ENCODE results near the gene ERC2.
"Not testable (repeated sequence)": the region's sequence is repeated elsewhere in the genome, so short reads cannot be mapped to it uniquely, and the experiment has no call there.

ERC2 gene

DNA sequence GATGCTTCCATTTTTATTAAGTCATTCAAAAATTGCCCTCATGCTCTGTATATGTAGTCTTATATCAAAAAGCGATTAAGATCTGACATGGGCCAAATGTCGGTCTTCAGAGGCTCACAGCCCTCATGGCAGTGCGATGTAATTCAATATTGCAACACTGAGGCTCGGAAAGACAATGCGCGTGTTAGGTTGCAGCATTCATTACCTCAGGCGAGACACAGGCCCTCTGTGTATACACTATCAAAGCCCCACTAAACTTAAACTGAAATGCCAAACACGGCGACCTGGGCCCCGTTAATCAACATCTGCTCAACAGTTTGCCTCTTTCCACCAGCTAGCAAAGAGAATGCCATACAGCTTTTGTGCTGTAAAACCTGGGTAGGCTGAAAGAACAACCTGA is 413.4 kb downstream of the ERC2 start:
- FAIRE-seq, result no peak

DNA sequence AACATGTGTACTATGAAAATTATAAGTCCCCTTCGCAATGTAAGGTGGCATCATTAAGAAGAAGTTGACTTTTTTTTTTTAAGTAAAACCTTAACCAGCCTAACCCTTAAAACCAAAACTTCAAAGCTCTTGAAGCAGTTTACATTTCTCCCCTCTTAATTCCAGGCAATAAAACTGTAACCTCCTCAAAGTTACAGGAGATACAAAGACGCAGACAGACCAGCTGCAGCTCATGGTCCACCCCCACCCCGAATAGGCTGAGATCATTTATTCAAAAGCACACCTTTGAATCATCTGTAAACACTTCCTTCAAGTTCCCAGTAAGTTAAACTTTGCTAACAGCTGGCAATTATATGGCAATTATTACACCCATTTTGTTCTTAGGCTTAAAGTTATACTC is 414.5 kb downstream of the ERC2 start:
- FAIRE-seq, result no peak

DNA sequence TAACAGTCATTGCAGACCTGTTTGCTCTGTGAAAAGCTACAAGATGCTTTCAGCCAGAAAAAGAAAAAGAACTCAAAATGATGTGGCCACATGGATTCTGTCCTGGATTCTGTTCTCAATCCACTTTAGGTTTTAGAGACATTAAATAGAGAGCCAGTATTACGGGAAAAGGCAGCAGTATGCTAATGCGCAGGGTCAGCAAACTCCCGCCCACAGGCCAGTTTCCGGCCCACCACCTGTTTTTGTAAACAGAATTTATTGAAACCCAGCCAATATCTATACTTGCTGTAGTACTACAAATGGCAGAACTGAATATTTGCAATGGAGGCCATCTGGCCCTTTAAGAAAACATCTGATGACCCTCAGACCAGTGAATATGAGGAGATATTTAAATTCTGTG is 416.1 kb downstream of the ERC2 start:
- FAIRE-seq, result no peak

DNA sequence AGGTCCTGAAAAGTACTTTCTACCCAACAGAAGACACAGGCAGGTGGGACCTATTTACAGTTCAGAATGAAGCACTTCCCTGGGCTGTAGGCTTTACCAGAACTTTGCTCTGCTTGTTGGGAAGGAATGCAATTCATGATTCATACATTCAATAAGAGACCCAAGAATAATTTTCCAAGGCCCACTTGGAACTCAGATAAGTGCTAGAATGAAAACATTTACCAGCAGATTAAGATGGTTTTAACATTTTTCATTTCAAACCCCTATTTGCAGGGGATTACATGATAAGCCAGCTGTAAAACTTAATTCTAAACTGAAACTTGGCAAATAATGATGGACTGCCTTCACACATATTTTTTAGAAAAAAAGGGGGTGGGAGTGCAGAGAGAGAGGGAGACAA is 417.2 kb downstream of the ERC2 start:
- FAIRE-seq, result no peak

DNA sequence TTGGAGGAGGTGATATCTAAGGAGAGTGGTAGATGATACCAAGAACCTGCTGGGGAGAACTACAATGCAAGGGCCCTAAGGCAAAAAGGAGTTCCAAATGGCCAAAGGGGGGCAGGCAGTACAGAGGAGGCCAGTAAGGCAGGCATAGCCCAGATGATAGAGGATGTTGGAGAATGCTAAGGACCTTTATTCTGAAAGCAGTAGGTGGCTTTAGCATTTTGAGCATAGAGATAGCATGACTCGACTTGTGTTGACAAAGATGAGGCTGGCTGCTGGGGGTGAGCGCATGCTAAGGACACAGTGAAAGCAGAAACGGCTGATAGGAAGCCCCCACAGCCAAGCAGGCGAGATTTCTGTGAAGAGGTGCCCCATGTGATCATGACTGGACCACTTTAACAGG is 419.3 kb downstream of the ERC2 start:
- FAIRE-seq, result no peak

DNA sequence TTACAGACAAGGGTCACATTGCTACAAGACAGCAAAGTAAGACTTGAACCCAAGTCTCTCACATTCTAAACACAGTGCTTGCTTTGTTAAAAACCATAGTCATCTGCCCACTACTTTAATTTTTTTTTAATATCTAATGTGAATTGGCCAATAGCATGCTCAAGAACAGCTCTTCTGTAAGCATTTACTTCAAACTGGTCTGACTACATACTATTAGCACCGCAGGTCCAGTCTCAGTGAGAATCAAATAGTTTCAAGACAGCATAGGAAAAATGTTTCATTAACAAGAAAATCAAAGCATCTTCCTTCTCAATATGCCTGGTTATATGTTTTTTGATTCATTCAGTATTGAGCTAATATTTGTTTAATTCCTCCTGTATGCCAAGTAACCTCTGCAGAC is 419.9 kb downstream of the ERC2 start:
- no peak for FAIRE-seq

DNA sequence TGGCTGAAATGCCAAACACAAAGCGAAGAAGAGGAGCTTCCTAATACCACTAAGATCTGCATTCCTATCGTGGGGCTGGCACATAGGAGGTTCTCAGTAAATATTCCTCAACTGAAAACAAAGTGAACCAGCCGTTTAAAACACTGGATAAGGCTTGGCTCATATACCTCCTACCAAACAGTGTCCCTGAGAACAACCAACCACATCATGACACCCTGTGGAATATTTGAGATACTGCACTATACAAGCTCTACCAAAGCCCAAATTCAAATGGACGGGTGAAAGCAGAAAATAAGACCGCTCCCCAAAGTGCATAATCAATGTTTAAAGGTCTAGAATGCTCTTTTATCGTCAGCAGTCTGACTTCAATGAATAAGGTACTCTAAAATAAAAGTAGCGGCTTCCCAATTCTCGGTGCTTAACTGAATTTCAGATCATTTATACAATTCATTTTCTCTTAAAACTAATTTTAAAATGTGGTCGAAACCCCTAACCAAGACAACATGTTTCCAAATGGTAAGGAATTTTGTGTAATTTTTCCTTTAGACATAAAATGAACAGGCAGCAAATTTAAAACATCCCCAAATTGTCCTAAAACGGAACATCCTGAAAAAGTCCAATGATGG is 425.8 kb downstream of the ERC2 start:
- no peak for FAIRE-seq

DNA sequence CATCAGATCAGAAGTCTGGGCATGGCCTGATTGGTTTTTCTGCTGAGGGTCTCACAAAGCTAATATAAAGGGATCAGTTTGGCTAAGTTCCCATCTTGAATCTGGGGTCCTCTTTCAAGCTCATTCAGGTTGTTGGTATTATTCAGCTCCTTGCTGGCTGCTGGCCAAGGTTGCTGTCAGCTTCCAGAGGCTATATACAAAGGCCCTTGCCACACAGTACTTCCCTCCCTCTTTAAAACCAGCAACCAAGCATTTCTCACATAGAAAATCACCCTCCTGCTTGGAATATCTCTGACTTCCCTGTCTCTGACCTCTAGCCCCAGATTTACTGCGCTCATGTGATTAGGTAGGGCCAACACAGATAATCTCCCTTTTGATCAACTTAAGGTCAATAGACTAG is 442.9 kb downstream of the ERC2 start:
- no peak for FAIRE-seq

DNA sequence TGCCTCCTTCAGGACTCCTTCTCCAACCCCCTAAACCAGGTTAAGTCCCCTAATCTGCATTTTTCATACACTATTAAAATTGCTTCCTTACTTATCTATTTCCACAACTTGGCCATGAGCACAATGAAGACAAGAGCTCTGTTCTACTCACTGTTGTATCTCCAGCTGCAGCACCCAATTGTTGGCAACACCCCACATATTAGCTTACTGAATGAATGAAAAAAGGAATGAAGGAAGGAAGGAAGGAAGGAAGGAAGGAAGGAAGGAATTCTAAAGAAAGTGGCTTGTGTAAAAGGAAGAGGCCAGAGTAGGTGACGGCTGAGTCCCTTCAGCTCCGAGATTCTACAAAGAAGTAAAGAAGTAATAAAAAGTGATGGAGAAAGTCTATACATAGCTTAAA is 444.7 kb downstream of the ERC2 start:
- no peak for FAIRE-seq

DNA sequence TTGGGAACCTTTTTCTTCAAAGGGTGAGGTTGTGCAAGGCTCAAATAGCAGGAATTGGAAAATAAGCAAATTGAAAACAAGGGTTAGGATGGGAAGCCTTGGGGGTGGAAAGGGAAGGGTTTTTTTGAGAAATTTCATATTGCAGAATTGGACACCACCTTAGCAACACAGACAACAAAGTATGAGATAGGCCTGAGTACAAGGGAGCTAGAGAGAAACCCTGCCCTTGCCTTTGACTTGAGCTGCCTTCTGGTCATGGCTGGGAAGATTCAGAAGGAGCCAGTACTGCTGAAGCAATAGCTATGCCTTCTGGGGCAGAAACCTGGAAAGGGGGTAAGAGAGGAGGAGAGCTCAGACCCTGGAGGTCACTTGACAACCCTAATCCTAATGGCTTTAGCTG is 445.6 kb downstream of the ERC2 start:
- FAIRE-seq, result no peak

DNA sequence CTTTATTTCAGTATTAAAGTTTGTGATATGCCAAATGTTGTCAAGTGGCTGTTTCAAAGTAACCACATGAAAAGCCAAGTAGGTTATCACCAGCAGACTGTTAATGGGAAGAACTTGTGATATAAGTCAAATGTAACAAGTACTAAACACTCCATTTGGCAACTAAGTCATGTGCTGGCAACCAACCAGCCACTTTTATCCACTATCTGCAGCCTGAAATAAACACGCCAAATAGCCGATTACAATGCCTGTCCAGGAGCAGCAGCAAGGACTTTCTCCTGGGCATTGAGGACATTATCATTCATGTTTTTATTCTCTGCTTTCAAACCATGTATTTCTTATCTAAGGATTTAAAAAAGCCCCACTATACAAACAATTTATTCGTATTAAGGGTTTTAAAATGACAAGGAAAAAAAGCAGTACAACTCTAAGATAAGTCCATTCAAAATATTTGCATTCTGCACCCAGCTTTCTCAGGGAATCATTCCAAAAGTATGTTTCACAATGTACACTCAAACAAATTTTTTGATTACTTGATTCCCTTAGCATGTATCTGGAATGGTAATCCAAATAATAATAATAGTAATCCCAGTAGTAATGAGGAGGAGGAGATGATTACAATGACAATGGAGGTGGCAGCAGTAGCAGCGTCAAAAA is 448.6 kb downstream of the ERC2 start:
- FAIRE-seq, result no peak

DNA sequence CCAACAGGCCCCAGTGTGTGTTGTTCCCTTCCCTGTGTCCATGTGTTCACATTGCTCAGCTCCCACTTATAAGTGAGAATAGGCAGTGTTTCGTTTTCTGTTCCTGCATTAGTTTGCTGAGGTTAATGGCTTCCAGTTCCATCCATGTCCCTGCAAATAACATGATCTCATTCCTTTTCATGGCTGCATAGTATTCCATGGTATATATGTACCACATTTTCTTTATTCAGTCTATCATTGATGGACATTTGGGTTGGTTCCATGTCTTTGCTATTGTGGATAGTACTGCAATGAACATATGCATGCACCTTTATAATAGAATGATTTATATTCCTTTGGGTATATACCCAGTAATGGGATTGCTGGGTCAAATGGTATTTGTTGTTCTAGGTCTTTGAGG is 452.9 kb downstream of the ERC2 start:
- not testable (repeated sequence) for FAIRE-seq

DNA sequence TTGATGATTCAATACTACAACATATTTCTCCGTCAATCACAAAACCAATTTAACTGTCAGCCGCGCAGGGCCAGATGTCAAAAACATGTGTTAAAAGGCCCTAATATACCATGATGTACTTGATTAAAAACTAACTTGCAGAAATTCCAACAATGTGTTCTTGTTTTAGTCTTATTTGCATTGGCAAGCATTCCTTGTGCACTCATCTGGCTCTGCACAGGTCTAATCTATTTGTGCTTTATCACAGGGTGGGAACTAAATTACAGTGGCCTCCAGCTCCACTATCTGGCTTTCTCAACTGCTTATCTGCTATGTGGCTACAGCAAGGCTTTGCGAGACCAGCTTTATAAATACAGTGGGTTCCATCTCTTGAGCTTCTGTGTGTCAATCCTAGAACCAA is 455.5 kb downstream of the ERC2 start:
- no peak for FAIRE-seq

DNA sequence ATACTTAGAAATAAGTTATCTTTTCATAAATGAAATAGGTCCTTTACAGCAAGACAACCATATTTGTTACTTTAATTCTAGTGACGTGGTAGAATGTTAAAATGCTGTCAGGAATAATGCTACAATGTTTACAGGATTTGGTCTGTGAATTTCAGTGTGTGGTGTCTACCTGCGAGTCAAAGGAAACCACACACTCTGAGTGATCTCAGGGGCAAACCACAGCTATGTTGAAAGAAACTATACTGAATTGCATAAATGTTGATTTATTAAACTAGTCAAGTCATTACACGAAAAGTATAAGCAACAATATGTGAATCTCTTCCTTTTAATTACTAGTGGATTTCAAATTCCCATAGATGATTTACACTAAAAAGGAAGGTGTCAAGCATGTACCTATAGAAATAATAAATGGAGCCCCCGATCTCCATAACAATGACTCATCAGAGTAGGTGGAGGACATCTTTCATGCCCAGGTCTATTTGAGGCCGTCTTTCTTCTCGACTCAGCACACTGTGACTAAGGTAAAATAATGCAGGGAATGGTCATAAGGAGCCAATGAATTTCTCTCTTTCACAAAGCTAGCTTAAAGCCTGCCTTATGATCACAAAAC is 463.0 kb downstream of the ERC2 start:
- no peak for FAIRE-seq

DNA sequence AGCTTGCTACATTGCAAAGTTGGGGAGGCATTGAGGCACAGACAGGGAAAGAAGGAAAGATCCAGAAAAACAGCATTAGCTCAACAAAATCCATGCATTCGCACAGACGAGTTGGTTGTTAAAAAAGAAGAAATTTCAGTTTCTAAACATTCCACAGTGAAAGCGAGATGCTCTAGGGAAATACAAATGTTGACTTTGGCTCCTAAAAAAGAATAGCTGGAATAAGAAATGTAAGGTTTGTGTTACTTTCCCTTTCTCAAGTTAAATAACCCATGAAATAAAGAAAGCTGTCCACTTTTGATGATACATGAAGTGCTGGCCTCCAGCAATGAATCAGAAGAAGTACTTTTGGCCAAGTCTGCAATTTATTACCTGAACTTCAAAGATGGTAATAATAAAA is 465.1 kb downstream of the ERC2 start:
- FAIRE-seq, result no peak

DNA sequence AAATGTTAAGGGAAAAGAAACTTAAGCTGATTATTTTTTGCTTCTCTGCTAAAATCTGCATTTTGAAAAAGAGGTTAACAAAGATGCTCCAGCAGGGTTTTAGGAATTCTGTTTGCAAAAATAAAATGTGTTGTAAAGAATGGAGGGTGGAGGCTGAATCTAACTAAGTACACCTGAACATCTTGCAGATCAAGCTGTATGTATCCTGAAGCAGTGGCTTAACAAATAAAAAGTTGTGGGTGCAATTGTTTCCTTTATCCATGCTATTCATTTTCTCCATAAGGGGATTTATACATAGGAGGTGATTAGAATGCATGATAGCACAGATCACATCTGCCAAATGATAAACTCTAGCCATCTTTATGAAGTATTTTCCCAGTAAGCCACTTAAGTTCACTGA is 466.3 kb downstream of the ERC2 start:
- FAIRE-seq, result no peak

DNA sequence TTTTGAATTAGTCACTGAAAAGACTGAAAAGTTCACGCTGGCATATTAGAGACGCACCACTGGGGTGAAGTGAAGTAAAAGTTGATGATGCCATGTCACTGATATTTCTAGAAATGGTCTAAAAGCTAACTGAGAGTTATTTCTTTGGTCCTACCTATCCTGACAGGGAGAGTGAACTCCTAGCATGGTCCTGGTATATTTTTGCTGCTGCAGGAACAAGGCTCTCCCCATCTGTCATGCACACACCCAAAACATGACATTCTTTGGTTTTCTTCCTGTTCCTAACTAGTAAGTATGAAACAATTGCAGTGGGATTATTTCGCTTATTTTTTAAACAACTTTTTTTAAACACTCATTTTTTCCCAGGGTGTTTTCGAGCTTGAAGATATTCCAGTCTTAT is 466.7 kb downstream of the ERC2 start:
- FAIRE-seq, result no peak

DNA sequence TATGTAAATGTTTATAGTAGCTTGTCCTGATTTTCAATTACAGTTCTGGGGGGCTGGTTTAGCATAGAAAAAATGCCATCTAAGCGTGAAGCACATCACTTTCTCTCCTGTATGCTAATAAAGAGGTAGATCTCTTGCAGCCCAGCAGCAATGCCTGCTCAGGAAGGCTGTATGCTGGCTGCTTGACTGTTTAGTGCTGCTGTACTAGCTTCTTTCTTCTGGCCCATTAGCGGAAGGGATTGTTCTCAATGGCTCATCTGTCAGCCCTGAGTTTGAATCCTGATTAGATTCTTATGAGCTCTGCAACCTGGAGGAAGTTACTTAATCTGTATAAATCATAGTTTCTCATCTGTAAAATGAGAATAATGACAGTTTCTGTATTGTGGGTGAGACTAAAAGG is 478.9 kb downstream of the ERC2 start:
- no peak for FAIRE-seq

DNA sequence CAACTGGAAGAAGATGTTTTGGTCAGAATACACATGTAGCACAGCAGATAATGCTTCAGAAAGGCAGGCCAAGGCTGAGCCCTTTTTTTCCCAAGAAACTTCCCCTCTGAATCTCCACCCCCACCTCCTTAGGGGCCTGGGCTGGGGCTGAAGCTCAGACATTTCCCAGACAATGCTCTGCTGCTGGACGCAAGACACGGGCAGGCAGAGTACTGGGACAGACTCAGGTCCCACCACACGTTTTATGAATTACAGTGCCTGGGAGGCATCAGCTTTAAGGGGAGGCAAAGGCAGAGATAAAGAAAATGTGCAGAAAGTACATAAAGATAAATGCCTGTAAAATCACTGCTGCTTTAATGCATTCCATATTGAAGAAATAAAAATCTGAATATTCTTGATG is 479.4 kb downstream of the ERC2 start:
- FAIRE-seq, result no peak

DNA sequence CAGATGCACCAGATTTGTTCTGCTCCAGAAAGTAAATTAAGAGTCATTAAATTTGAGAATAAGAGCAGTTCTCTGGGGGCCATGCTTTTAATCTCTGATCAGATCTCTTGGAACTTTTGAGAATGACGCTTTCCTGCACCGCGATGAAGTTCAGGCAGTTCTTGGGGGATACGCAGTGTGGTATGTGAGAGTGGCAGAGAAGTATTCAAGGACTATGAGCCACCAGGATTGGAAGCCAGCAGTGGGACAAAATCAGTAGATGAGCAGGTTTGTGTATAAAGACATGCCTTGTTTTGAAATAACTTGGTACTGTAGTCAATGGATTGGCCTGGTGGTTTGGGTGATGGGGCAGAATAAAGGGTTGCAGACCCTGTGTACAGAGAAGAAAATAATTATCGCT is 483.6 kb downstream of the ERC2 start:
- no peak for FAIRE-seq

DNA sequence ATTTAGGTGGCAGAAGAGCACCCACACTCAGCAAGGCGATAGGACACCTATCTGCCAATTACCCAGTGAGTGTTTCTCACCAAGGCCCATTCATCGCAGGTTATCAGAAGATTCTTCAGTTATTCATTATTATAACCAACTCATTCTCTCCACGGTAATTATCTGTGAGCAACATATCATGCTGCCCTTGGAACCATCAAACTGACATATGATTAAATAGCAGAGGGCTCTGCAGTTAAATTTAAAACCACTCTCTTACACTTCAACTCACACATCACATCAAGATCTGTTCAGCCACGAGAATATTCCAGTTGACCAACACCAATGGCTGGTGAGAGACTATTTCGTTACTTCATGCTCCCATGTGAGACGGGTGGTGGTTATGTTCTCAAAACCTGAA is 489.3 kb downstream of the ERC2 start:
- FAIRE-seq, result no peak

DNA sequence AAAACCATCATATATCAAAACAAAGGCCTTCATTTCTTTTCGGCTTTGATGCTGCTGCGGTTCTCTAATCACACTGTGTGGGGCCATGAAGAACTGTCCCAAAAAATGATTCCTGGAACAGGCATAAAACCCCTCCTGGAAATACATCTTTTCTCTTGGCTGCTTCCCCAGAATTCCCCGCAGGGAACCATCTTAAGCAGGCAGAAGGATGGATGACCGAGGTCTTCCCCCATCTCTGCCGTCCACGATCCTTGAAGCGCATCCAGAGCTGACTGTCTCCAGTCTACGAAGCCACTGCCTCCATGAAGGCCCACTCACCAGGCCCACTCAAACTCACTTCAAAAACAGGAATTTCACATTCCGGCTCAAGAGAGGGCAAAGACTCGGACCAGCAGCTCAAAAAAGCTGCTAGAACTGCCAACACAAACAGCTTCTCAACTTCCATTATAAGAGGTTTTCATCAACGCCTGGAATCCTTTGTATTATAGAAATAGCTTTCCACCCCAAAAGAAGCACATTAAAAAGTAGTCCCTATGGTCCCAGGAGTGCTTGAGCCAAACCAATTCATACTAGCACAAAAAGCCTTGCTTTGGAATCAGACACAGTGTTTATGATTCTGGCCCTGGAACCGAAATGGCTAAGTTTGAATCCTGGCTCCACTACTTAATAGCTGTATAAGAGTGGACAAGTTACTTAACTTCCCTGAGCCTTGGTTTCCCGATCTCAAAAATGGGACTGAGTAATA is 493.7 kb downstream of the ERC2 start:
- no peak for FAIRE-seq

DNA sequence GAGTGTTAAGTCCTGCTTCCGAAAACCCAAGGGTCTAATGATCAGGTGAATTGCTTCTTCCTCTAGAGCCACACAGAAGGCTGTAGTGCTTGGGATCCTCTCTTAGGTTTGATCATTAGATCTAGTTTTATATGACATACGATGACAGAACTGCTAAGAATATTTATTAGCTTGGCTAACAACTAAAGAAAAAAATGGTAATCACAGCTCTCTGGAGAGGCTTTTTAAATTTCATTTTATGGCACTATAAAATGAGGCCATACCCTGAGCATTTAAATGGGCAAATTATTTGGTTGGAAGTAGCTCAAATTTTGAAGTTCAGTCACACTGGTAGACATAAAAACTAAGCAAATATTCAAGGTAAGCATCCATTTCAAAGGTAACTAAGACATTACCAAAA is 498.6 kb downstream of the ERC2 start:
- no peak for FAIRE-seq

DNA sequence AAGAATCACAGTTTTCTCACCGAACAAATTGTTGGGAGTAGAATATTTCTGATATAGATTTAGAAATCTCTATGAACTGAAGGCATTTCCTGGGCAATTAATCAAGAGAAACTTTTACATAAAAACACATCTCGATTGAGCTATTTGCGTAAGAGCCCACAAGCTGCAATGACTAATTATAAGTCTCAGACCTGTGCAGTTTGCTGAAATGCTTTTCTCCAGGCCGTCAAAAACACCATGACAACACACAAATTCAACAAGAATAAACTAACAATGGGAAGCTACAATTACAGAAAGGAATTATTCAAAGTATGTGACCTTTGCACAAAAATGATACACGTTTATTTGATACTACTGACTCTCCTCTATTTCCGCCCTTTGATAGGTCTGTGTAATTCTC is 499.9 kb downstream of the ERC2 start:
- FAIRE-seq, result no peak

Measured in A204.1 (cell line).